HG03139 (cell line): ENCODE data around the gene TNFRSF14.

ENCODE experiments used
- ATAC-seq: cut with Tn5 transposase; IDR thresholded peaks from one replicate; pipeline ENCODE4 v1.9.1; 2021; ENCODE audit not compliant: unreplicated experiment

Gene TNFRSF14

GRCh38 chr1:2556277-2556677 is at the start of gene TNFRSF14:
TNFRSF14 (plus strand) TSS chr1:2556371; CDS start chr1:2556665, 294 bp downstream.
- peak; percentile 26 for ATAC-seq

- ATAC-seq: no peak
Observed at GRCh38 chr1:2506901-2507565, 49.1 kb upstream of the TNFRSF14 start.

DNA sequence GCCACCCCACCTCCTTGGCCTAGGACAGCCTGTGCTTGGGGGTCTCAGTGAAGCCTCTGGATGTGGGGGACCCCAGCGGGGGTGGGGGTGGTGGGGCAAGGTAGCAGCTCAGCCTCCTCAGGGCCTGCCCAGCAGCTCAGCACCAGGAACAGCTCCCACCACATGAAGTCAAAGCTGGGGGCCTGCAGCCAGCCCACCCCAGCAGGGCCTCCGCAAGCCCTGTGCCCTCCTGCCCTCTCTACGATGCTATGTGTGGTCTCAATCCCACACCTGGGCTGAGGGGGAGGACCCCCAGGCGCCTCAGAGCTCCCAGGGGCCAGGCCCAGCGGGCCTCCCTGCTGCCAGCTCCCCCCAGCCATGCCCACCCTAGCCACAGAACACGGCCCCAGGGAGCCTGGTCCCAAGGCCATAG is 48.4 kb upstream of the TNFRSF14 start:
- ATAC-seq: no peak

- no peak for ATAC-seq
Observed at GRCh38 chr1:2508180-2508579, 48.0 kb upstream of the TNFRSF14 start.

- ATAC-seq: no peak
Observed at GRCh38 chr1:2508751-2509150, 47.4 kb upstream of the TNFRSF14 start.

GRCh38 chr1:2509589-2509988 is 46.6 kb upstream of the TNFRSF14 start:
- no peak for ATAC-seq

DNA sequence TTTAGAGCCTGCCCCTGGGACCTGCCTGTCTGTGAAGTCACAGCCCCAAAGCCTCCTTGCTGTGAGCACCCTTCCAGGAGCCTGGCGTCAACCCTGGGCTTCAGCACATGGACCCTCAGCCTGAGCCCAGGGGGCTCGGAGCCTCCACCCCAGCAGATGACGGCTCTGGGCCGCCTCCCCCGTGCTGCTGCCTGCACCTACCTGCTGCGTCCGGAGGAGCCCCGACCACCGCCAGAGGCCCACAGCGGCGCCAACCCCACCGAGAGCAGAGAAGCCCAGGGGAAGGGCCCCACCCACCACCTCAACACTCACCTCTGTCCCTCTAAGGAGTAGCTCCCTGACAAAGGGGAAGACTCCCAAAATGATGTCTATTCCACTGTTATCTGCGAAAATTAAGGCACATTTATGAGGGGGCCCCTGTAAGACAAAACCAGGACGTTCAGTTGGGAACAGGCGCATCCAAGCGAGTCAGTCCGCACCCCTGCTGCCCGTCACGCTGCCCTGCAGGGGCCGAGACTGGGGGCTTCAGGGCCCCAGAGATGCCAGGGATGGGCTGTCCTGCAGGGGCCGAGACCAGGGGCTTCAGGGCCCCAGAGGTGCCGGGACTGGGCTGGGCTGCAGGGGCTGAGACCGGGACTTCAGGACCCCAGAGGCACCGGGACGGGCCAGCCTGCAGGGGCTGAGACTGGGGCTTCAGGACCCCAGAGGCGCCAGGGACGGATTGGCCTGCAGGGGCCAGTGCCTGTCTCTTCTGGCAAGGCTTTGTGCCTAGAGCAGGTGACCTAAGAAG is 45.6 kb upstream of the TNFRSF14 start:
- ATAC-seq: no peak

DNA sequence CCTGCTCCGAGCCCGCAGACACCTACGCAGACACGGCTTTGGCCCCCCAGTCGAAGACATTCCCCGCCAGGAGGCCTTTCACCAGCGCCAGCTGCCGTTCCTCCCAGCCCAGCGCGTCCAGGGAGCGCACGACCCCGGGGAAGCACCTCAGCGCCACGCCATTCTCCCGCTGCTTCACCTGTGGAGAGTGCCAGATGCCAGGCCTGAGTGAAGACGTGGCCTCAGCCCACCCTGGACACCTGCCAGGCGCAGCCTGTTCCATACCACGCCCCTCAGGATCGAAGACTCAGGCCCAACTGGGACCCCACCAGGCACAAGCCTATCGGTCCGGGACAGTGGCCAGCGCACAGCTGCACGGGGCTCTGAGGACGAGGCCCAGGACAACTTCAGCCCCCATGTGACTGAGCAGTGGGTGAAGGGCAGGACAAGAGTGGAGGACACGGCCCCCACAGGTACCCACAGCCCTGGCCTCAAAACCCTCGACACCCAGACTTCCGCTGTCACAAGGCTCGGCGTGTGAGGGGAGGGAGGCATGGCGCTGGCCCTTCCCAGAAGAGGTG is 43.2 kb upstream of the TNFRSF14 start:
- ATAC-seq: no peak

- ATAC-seq: no peak
Observed at GRCh38 chr1:2513939-2514652, 42.1 kb upstream of the TNFRSF14 start.

GRCh38 chr1:2514863-2515762 is 41.1 kb upstream of the TNFRSF14 start:
- ATAC-seq: no peak

GRCh38 chr1:2515763-2516080 is 40.4 kb upstream of the TNFRSF14 start:
- no peak for ATAC-seq

DNA sequence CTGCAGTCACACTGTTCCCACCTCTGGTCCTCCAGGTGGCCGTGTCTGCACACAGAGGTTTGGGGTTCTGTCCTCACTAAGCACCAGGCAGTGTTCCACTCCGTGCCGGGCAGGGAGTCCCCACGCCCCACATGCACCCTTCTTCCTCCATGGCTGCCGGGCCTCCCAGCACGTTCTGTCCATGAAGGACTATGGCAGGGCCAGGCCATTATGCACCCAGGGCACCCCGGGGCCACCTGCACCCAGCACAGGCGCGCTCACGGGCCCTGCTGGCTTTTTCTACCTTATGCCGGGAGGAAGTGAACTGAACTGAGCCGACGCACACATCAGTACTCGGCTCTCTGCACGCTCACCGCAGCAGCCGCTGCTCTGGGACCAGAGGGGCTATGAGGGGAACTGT is 40.0 kb upstream of the TNFRSF14 start:
- ATAC-seq: no peak

GRCh38 chr1:2516946-2517345 is 39.2 kb upstream of the TNFRSF14 start:
- no peak for ATAC-seq

GRCh38 chr1:2517966-2518365 is 38.2 kb upstream of the TNFRSF14 start:
- no peak for ATAC-seq

- ATAC-seq: no peak
Observed at GRCh38 chr1:2518528-2518927, 37.6 kb upstream of the TNFRSF14 start.

DNA sequence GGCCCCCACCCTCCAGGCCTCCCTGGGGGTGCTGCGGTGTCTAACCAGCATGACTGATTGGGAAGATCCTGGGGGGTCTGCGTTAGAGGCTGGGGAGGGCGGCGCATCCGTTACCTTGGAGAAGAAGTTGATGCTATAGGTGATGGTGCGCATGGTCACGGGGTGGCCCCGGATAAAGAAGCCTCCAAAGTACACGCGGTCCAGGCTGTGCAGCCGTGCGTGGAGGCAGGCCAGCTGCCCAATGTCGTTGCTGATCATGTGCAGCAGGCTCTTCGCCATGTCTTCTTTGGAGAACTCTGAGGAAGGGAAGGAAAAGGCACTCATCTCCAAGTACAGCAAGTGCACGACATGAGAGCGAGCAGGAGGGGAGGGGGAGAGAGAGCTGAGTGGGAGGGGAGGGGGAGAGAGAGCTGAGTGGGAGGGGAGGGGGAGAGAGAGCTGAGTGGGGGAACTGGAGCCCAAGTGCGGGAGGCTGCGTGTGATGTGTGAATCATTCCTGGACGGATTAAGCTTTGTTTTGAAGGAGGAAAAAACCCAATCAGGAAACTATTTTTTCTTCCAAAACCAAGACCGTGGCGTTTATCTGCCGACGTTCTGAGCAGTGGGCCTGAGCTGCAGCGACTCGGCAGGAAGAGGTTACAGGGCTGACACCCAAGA is 37.0 kb upstream of the TNFRSF14 start:
- no peak for ATAC-seq

DNA sequence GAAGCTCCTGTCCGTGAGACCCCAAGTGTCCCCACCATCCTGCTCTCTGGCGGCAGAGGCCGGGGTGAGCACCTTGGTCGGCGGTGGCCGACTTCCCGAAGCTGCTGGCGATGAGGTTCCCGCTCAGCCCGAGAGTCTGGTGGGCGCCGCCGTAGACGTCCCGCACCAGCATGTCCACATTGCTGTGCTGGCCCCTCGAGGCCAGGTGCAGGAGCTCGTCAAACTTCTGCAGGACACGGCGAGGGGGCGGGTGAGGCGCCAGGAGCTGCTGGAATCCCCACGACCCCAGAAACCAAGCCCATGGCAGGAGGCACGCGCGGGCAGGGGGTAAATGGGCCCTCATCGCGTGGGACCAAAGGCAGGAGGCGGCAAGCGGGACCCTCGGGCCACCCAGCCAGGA is 36.4 kb upstream of the TNFRSF14 start:
- ATAC-seq: no peak

- no peak for ATAC-seq
Observed at GRCh38 chr1:2520206-2520605, 36.0 kb upstream of the TNFRSF14 start.

GRCh38 chr1:2520806-2521205 is 35.4 kb upstream of the TNFRSF14 start:
- ATAC-seq: no peak

- no peak for ATAC-seq
Observed at GRCh38 chr1:2522230-2522629, 33.9 kb upstream of the TNFRSF14 start.
